IPS-20b (cell line): Measurements from ENCODE around the gene MTG2.
A peak's percentile ranks its signal among the peaks of the same experiment; 100 is the strongest.

ENCODE experiments used
- H3K27ac ChIP-seq: one replicate; pipeline ENCODE4 v1.5.1; 2013; ENCODE audit warnings: low read length
- H3K27me3 ChIP-seq: 2 replicates; pipeline ENCODE4 v1.6.1; 2013; ENCODE audit warnings: mild to moderate bottlenecking, low read length, inconsistent platforms; ENCODE audit not compliant: insufficient read depth
- H3K36me3 ChIP-seq: 2 replicates; pipeline ENCODE4 v1.6.1; 2013; ENCODE audit warnings: low read depth, mild to moderate bottlenecking, inconsistent platforms, low read length, moderate library complexity; ENCODE audit not compliant: insufficient read depth
- H3K4me1 ChIP-seq: 2 replicates; pipeline ENCODE4 v1.6.1; 2013; ENCODE audit warnings: mild to moderate bottlenecking, control low read depth, inconsistent platforms, low read length, moderate library complexity; ENCODE audit not compliant: insufficient read depth
- H3K4me3 ChIP-seq: 2 replicates; pipeline ENCODE4 v1.5.1; 2013; ENCODE audit warnings: mild to moderate bottlenecking, low read length, inconsistent platforms
- H3K9ac ChIP-seq: 2 replicates; pipeline ENCODE4 v1.6.1; 2013; ENCODE audit warnings: low read depth, mild to moderate bottlenecking, inconsistent platforms, low read length, moderate library complexity
- H3K9me3 ChIP-seq: 2 replicates; pipeline ENCODE4 v1.6.1; 2013; ENCODE audit warnings: mild to moderate bottlenecking, low read depth, low read length, inconsistent platforms; ENCODE audit not compliant: insufficient read depth

MTG2 gene

DNA sequence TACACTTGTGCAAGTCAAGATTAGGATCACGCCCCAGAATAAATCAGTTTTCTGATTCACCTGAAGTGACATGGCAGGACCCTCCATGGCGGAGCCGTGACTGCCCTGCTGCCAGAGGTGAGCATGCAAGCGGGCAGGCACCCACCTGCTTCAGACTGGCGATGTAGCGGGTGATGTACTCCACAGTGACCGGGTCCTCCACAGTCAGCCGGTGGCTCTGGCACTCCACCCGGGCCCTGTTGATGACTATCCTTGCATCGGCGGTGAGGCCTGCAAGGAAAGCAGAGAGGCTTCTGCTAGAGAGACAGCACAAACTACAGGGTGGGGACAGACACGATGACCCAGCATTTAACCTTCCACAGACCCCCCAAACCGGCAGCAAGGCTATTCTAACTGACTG is 43.2 kb upstream of the MTG2 start:
- no peak overlapping the region for H3K4me3 ChIP-seq
- H3K36me3 ChIP-seq, result peaks cover 69% of the 10 kb centered on the region
- no peaks in the 10 kb centered on the region for H3K9me3 ChIP-seq
- H3K4me1 ChIP-seq, result peaks cover 10% of the 10 kb centered on the region; the same call in 1 of the 2 replicates
- no peak overlapping the region for H3K9ac ChIP-seq
- H3K27me3 ChIP-seq, result peaks cover 2% of the 10 kb centered on the region; the same call in 1 of the 2 replicates
- H3K27ac ChIP-seq, result no peak overlapping the region

DNA sequence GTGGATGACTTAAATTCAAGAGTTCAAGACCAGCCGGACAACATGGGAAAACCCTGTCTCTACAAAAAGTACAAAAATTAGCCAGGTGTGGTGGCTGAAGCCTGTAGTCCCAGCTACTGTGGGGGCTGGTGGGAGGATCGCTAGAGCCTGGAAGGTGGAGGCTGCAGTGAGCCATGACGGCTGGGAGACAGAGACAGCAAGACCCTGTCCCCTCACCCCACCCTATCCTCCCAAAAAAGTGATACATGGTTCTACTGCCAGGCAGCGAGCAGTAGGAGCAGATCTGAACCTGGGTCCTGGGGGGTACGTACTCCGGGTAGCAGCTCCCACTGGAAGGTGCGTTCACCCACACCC is 41.8 kb upstream of the MTG2 start:
- Histone ChIP-seq H3K9me3 (no peaks in the 10 kb centered on the region), H3K27me3 (peaks cover 4% of the 10 kb centered on the region; the same call in 1 of the 2 replicates), H3K36me3 (peaks cover 65% of the 10 kb centered on the region), H3K9ac (peak overlapping the region; percentile 86; the same call in 1 of the 2 replicates), H3K4me1 (peaks cover 13% of the 10 kb centered on the region; the same call in 1 of the 2 replicates), H3K4me3 (0 out of 2 replicates have a peak overlapping the region, but pooled peaks have one; percentile 97), H3K27ac (no peak overlapping the region)

DNA sequence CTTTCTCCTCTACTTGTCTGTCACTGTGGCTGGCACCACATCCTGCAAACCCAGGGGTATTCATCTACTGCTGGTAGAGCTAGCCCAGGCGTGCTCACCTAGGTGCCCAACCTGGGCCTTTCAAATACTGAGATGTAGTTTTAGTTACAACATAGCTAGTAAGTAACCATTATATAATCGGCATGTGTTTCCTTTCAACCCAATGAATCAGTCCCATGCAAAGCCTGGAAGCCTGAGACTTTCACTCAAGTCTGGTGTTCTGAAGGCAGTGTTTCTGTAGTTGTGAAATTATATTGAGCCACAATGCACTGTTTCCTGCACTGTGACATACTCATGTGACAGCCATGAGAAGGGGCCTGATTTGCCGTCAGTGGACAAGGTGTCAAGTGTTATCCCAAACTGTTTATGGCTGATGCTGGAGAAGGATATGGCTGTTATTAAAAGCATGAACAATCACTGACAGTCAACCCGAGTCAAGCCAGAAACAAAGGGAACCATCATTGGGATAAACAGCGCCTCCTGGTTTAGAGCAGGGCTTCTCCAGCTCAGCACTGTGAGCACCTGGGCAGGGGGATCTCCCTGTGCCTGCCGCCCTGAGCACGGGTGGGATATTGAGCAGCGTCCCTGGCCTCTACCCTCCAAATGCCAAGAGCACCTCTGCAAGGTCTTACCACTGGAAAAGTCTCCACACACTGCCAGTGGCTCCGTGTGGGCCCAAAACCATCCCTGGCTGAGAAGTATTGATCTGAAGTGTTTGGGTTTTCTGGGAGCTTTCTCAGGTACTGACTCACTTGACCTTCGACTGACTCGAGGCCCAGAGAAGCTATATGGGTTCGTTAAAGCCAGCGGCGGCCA is 41.2 kb upstream of the MTG2 start:
- H3K36me3 ChIP-seq, result peaks cover 63% of the 10 kb centered on the region
- peak overlapping the region; percentile 97 for H3K4me3 ChIP-seq
- no peaks in the 10 kb centered on the region for H3K9me3 ChIP-seq
- H3K27ac ChIP-seq, result no peak overlapping the region
- peak overlapping the region; percentile 86 for H3K9ac ChIP-seq
- peaks cover 4% of the 10 kb centered on the region; the same call in 1 of the 2 replicates for H3K27me3 ChIP-seq
- peaks cover 13% of the 10 kb centered on the region; the same call in 1 of the 2 replicates for H3K4me1 ChIP-seq

DNA sequence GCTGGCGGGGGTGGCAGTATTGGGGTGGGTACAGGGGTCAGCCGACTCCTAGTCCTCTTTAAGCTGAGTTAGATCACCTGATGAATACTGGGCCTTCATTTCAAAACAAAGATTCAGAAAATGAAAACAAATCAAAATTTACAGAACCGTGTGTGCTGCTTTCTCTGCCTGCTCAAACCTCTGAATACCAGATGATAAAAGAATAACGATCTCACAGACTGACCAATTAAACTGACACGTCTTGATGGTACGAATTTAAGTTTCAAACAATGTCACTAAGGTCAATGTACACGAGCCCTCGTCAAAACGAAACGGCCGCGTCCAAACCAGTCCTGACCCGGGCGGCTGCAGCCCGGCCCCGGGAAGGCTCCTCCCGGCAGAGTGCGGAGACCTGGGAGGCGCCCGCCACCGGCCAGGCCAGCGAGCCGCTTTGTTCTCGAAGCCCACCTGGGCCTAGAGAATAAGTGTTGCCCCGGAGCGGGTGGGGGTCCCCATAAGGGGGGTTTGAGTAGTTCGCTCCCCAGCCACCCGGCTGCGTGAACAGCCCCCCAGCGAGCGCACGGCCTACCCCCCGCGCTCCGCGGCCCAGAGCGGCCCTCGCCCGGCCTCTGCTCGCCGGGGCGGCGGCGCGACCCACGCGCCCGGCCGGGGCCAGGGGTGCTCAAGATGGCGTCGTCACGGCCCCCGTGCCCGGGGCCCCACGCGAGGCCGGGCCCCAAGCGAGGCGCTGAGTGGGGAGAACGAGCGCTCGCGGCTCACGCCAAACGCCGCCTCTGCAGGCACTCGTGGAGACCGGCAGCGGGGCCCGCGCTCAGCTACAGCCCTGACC is 40.4 kb upstream of the MTG2 start:
- Histone ChIP-seq H3K9me3 (no peaks in the 10 kb centered on the region), H3K4me3 (peak overlapping the region; percentile 97), H3K4me1 (peaks cover 13% of the 10 kb centered on the region; the same call in 1 of the 2 replicates), H3K27ac (no peak overlapping the region), H3K27me3 (peaks cover 4% of the 10 kb centered on the region; the same call in 1 of the 2 replicates), H3K36me3 (peaks cover 54% of the 10 kb centered on the region), H3K9ac (peak overlapping the region; percentile 86; the same call in 1 of the 2 replicates)

DNA sequence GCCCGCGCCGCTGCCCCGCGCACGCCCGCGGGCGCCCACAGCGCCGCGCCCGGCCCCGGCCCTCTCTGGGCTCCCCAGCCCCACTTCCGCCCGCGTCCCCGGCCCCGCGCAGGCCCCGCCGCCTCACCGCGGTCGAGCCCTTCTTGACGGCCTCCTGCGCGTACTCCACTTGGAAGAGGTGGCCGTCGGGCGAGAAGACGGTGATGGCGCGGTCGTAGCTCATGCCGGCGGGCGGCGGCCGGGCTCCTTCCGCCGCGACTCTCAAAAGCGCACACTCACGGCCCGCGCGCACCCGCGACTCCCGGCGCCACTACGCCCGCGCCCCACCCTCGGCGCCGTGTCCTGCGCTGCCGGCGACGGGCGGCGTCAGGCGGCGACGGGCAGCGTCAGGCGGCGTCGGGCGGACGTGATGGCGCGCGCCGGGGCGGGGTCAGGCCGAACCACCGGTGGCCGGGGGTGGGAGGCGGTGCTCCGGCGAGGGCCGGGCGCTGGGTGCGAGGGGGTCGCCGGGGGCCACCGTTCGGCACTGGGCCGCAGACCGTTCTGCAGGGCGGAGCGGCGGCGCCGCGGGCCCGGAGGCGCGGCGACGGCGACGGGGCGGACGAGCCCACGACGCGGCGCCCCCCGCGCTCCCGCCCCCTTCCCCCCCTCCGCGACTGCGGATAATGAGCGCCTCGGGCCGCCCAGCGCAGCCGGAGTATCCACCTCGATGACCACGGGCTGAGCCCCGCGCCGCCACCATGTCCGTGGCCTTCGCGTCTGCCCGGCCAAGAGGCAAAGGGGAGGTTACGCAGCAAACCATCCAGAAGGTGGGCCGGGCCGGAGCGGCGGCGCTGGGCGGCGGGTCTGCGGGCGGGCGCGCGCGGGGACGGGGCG is 39.5 kb upstream of the MTG2 start, which contains the start of the genes PSMA7 and SS18L1:
TSS of gene PSMA7 (minus strand) at position 314 of the 876 bp plus-strand sequence. CDS start at position 223, 91 bp downstream.
TSS of gene SS18L1 (plus strand) at position 689 of the 876 bp plus-strand sequence. CDS start at position 741, 52 bp downstream.
- peak within 1 kb of the TSS; percentile 97 for H3K4me3 ChIP-seq
- H3K27me3 ChIP-seq, result peaks cover 4% of the 10 kb centered on the region; the same call in 1 of the 2 replicates
- peaks cover 46% of the 10 kb centered on the region for H3K36me3 ChIP-seq
- peak within 1 kb of the TSS; percentile 86; the same call in 1 of the 2 replicates for H3K9ac ChIP-seq
- no peaks in the 10 kb centered on the region for H3K9me3 ChIP-seq
- no peak within 1 kb of the TSS for H3K27ac ChIP-seq
- peaks cover 13% of the 10 kb centered on the region; the same call in 1 of the 2 replicates for H3K4me1 ChIP-seq

DNA sequence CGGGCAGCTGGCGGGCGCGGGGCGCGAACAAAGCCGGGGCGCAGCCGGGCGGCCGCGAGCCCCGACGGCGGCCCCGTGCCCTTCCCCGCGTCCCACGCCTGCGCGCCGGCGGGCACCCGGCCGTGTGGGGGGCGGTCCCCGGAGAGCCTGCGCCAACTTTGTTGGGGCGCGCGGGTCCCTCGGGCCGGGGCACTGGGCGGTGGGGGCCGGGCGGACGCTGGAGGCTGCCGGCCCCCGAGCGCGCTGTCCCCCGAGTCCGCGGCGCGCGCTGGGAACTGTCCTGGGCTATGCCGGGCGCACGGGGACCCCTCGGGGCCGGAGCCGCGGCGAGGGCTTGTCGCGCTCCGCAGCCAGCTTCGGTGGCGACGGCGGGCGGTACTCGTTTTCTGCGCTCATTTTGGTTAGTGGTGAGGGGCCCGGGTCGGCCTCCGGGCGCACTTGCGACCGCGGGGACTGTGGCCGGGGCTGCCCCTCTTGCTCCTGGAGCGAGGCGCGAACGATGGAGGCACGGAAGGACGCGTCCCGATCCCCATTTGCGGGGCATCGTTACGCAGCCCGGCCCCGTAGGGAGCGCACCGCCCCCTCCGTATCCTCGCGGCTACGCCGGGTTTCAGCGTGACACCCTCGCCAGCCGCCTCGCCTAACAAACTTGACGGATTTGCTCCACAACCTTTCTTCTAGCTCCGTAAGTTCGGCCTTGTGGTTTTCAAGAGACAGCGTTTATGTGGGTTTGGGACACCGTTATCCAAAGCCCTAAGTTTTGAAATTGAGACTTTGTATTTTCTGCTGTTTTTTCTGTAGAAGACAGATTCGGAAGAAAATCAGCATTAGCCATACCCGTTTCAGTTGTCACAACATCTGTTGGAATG is 38.6 kb upstream of the MTG2 start:
- Histone ChIP-seq H3K27me3 (peaks cover 4% of the 10 kb centered on the region; the same call in 1 of the 2 replicates), H3K27ac (no peak overlapping the region), H3K4me3 (peak overlapping the region; percentile 75), H3K4me1 (peaks cover 13% of the 10 kb centered on the region; the same call in 1 of the 2 replicates), H3K9me3 (no peaks in the 10 kb centered on the region), H3K9ac (peak overlapping the region; percentile 55; the same call in 1 of the 2 replicates), H3K36me3 (peaks cover 37% of the 10 kb centered on the region)

DNA sequence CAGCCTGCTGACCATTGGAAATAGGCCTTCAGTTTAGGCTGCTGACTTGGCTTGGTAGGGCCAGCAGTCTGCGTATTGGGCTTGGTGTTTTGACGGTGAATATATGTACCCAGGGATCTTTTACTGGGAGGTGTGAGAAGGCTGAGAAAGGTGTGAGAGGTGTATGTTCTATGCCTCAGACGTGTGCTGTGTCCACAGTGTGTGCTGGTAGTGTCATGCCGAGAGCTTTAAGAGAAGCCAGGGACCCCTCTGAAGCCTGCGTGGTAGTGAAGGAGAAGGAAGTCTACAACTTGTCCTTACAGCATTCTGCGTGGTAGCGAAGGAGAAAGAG is 37.2 kb upstream of the MTG2 start:
- Histone ChIP-seq H3K27ac (no peak overlapping the region), H3K4me1 (peaks cover 18% of the 10 kb centered on the region), H3K4me3 (no peak overlapping the region), H3K9ac (no peak overlapping the region), H3K36me3 (peaks cover 22% of the 10 kb centered on the region), H3K27me3 (peaks cover 4% of the 10 kb centered on the region; the same call in 1 of the 2 replicates), H3K9me3 (no peaks in the 10 kb centered on the region)

DNA sequence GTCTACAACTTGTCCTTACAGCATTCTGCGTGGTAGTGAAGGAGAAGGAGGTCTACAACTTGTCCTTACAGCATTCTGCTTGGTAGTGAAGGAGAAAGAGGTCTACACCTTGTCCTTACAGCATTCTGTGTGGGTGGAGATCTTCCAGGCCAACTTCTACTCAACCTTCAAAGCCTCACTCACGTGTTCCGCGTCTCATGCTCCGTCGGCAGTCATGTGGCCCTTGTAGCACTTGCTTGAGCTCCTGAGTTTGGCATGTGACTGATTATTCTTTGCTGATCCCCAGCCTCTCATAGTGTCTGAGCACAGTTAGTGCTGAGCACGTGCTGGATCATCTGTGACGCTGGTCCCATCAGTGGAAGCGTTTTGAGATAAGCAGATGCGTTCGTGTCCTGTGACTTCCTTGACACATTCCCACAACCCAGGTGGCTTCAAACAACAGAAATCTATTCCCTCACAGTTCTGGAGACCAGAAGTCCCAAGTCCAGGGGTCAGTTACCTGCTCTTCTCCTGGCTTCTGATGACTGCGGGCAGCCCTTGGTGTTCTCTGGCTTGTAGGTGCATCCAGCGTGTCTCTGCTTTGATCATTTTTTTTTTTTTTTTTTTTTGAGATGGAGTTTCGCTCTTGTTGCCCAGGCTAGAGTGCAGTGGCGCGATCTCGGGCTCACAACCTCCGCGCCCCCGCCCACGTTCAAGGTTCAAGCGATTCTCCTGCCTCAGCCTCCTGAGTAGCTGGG is 36.6 kb upstream of the MTG2 start:
- H3K4me3 ChIP-seq, result no peak overlapping the region
- no peak overlapping the region for H3K9ac ChIP-seq
- H3K36me3 ChIP-seq, result peaks cover 19% of the 10 kb centered on the region
- no peaks in the 10 kb centered on the region for H3K9me3 ChIP-seq
- H3K27me3 ChIP-seq, result peaks cover 4% of the 10 kb centered on the region; the same call in 1 of the 2 replicates
- H3K4me1 ChIP-seq, result peaks cover 18% of the 10 kb centered on the region
- H3K27ac ChIP-seq, result no peak overlapping the region

DNA sequence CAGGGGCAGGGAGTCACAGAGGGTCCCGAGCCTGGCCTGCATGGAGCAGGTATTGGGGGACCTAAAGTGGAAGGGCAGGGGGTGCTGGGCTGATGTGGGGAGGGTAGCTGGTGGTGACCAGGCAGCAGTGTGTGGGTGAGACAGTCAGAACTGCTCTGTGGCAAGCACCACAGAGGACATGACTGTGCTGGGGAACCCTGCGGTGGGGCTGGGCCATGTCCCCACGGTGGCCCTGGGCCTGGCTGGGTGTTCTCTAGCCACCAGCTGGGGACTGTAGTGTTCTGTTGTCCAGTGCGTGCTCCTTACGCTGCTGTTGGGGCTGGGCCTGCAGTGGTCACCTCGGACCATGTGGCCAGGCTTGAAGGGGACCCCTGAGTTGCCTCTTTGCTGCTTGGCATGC is 35.7 kb upstream of the MTG2 start:
- Histone ChIP-seq H3K9me3 (no peaks in the 10 kb centered on the region), H3K36me3 (peaks cover 14% of the 10 kb centered on the region), H3K27ac (no peak overlapping the region), H3K4me3 (no peak overlapping the region), H3K9ac (no peak overlapping the region), H3K27me3 (peaks cover 4% of the 10 kb centered on the region; the same call in 1 of the 2 replicates), H3K4me1 (peaks cover 10% of the 10 kb centered on the region)
